ENCODE results near the gene PDE4D. TPM values are rescaled to one million over a fixed set of nuclear protein-coding genes. Genes with fewer than 3 reads are reported as not detected.

The PDE4D gene
- total RNA-seq, 1 experiment from 2014 or later = 2.4 TPM

- ATAC-seq = no peak
- no peak for DNase-seq (ENCODE audit: low read depth, low spot score)
- TF ChIP-seq, protein P1, sequence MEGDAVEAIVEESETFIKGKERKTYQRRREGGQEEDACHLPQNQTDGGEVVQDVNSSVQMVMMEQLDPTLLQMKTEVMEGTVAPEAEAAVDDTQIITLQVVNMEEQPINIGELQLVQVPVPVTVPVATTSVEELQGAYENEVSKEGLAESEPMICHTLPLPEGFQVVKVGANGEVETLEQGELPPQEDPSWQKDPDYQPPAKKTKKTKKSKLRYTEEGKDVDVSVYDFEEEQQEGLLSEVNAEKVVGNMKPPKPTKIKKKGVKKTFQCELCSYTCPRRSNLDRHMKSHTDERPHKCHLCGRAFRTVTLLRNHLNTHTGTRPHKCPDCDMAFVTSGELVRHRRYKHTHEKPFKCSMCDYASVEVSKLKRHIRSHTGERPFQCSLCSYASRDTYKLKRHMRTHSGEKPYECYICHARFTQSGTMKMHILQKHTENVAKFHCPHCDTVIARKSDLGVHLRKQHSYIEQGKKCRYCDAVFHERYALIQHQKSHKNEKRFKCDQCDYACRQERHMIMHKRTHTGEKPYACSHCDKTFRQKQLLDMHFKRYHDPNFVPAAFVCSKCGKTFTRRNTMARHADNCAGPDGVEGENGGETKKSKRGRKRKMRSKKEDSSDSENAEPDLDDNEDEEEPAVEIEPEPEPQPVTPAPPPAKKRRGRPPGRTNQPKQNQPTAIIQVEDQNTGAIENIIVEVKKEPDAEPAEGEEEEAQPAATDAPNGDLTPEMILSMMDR (IDR thresholded peaks at IDR 0.05) = no peak
- ChIA-PET POLR2A (interaction anchor here (0.6 kb wide), 1 partner anchor 78 kb away, joined by 3 read pairs; no protein-coding TSS in a partner anchor), CTCF (no interaction called here)
- Histone ChIP-seq H3K36me3 (ENCODE audit: control insufficient read depth, insufficient read depth, low read length) (no peaks in the 10 kb centered on the region), H3K27ac (ENCODE audit: low read length) (no peak overlapping the region), H3K4me3 (ENCODE audit: low read depth in 2 of 2, low read length in 2 of 2) (no peak overlapping the region), H3K27me3 (ENCODE audit: control insufficient read depth, insufficient read depth, low read length) (no peaks in the 10 kb centered on the region), H3K9me3 (ENCODE audit: control insufficient read depth, insufficient read depth, low read depth, low read length) (no peaks in the 10 kb centered on the region), H3K4me1 (ENCODE audit: control insufficient read depth, insufficient read depth, low read length) (no peaks in the 10 kb centered on the region)
- intact Hi-C loops (cut with micrococcal nuclease; ENCODE audit: unreplicated experiment) (no loop called here), in situ Hi-C loops (cut with HindIII; ENCODE audit: low pct_unique_long_range_greater_than_20kb, low sequenced_read_pairs) (no loop called here)
- BruUV-seq (replicated peaks) = no TSS peak
These were observed 641.9 kb downstream of the PDE4D start for GRCh38 chr5:59251627-59252026.

DNA sequence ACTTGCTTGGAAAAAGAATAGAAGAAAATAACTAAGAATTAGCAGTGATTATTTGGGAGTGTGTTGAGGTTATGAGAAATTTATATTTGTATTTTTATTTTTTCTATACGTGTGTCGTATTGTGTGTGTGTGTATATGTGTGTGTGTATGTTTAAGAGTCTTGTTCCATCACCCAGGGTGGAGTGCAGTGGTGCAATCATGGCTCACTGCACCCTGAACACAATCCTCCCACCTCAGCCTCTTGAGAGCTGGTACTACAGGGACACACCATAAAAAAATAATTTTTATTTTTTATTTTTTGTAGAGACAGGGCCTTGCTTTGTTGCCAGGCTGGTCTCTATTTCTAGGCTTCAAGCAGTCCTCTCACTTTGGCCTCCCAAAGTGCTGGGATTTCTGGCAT is 643.8 kb downstream of the PDE4D start:
- no peak overlapping the region for H3K4me3 ChIP-seq (ENCODE audit: low read depth in 2 of 2, low read length in 2 of 2)
- no peak for ATAC-seq
- no peaks in the 10 kb centered on the region for H3K9me3 ChIP-seq (ENCODE audit: control insufficient read depth, insufficient read depth, low read depth, low read length)
- no peaks in the 10 kb centered on the region for H3K4me1 ChIP-seq (ENCODE audit: control insufficient read depth, insufficient read depth, low read length)
- no peaks in the 10 kb centered on the region for H3K27me3 ChIP-seq (ENCODE audit: control insufficient read depth, insufficient read depth, low read length)
- no peaks in the 10 kb centered on the region for H3K36me3 ChIP-seq (ENCODE audit: control insufficient read depth, insufficient read depth, low read length)
- POLR2A ChIA-PET = no interaction called here
- H3K27ac ChIP-seq (ENCODE audit: low read length) = no peak overlapping the region
- in situ Hi-C loops (cut with HindIII; ENCODE audit: low pct_unique_long_range_greater_than_20kb, low sequenced_read_pairs) (no loop called here), intact Hi-C loops (cut with micrococcal nuclease; ENCODE audit: unreplicated experiment) (no loop called here)
- CTCF ChIA-PET = no interaction called here
- no TSS peak for BruUV-seq (replicated peaks)
- no peak for DNase-seq (ENCODE audit: low read depth, low spot score)
- TF ChIP-seq TCF7L2 (IDR thresholded peaks at IDR 0.05; ENCODE audit: low read depth, low read length) (no peak), POLR2AphosphoS5 (IDR thresholded peaks at IDR 0.05; ENCODE audit: low read depth, low read length) (no peak), SIN3A (IDR thresholded peaks at IDR 0.05; ENCODE audit: borderline replicate concordance, insufficient read depth, low read depth, low read length) (no peak)
- TF ChIP-seq, protein P2, sequence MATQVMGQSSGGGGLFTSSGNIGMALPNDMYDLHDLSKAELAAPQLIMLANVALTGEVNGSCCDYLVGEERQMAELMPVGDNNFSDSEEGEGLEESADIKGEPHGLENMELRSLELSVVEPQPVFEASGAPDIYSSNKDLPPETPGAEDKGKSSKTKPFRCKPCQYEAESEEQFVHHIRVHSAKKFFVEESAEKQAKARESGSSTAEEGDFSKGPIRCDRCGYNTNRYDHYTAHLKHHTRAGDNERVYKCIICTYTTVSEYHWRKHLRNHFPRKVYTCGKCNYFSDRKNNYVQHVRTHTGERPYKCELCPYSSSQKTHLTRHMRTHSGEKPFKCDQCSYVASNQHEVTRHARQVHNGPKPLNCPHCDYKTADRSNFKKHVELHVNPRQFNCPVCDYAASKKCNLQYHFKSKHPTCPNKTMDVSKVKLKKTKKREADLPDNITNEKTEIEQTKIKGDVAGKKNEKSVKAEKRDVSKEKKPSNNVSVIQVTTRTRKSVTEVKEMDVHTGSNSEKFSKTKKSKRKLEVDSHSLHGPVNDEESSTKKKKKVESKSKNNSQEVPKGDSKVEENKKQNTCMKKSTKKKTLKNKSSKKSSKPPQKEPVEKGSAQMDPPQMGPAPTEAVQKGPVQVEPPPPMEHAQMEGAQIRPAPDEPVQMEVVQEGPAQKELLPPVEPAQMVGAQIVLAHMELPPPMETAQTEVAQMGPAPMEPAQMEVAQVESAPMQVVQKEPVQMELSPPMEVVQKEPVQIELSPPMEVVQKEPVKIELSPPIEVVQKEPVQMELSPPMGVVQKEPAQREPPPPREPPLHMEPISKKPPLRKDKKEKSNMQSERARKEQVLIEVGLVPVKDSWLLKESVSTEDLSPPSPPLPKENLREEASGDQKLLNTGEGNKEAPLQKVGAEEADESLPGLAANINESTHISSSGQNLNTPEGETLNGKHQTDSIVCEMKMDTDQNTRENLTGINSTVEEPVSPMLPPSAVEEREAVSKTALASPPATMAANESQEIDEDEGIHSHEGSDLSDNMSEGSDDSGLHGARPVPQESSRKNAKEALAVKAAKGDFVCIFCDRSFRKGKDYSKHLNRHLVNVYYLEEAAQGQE (IDR thresholded peaks at IDR 0.05; ENCODE audit: insufficient read depth in 1 of 2, low read depth in 2 of 2, low read length in 1 of 2) = no peak
- TF ChIP-seq, protein P1 (IDR thresholded peaks at IDR 0.05) = no peak

- TF ChIP-seq SIN3A (IDR thresholded peaks at IDR 0.05; ENCODE audit: borderline replicate concordance, insufficient read depth, low read depth, low read length) = no peak
- TF ChIP-seq, protein P2 (IDR thresholded peaks at IDR 0.05; ENCODE audit: insufficient read depth in 1 of 2, low read depth in 2 of 2, low read length in 1 of 2) = no peak
- TF ChIP-seq TCF7L2 (IDR thresholded peaks at IDR 0.05; ENCODE audit: low read depth, low read length) = no peak
- TF ChIP-seq POLR2AphosphoS5 (IDR thresholded peaks at IDR 0.05; ENCODE audit: low read depth, low read length) = no peak
- TF ChIP-seq, protein P1 (IDR thresholded peaks at IDR 0.05) = no peak
- no peak overlapping the region for H3K4me3 ChIP-seq (ENCODE audit: low read depth in 2 of 2, low read length in 2 of 2)
- ChIA-PET POLR2A (no interaction called here), CTCF (no interaction called here)
- ATAC-seq = no peak
- intact Hi-C loops (cut with micrococcal nuclease; ENCODE audit: unreplicated experiment) (no loop called here), in situ Hi-C loops (cut with HindIII; ENCODE audit: low pct_unique_long_range_greater_than_20kb, low sequenced_read_pairs) (no loop called here)
- no peaks in the 10 kb centered on the region for H3K4me1 ChIP-seq (ENCODE audit: control insufficient read depth, insufficient read depth, low read length)
- H3K36me3 ChIP-seq (ENCODE audit: control insufficient read depth, insufficient read depth, low read length) = no peaks in the 10 kb centered on the region
- H3K27me3 ChIP-seq (ENCODE audit: control insufficient read depth, insufficient read depth, low read length) = no peaks in the 10 kb centered on the region
- no peaks in the 10 kb centered on the region for H3K9me3 ChIP-seq (ENCODE audit: control insufficient read depth, insufficient read depth, low read depth, low read length)
- no peak for DNase-seq (ENCODE audit: low read depth, low spot score)
- no TSS peak for BruUV-seq (replicated peaks)
- H3K27ac ChIP-seq (ENCODE audit: low read length) = no peak overlapping the region
These were observed 644.4 kb downstream of the PDE4D start for GRCh38 chr5:59249160-59249559.
